ENCODE data around the gene HUWE1.

DNA sequence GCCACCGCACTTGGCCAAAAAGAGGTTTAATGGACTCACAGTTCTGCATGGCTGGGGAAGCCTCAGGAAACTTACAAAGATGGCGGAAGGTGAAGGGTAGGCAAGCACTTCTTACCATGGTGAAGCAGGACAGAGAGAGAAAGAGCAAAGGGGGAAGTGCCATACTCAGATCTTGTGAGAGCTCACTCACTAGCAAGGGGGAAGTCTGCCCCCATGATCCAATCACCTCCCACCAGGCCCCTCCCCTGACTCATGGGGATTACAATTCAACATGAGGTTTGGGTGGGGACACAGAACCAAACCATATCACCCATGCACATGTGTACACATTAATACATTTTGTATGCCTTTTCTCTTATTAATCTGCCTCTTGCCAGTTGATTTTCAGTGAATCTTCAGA lies 175.2 kb downstream of the HUWE1 start:
- TF ChIP-seq POLR2AphosphoS5 (IDR thresholded peaks at IDR 0.05; ENCODE audit: low read depth) (no peak), EZH2 (IDR thresholded peaks at IDR 0.05; ENCODE audit: low read depth, unreplicated experiment) (no peak), STAT1 (IDR thresholded peaks at IDR 0.05; ENCODE audit: unreplicated experiment) (no peak), ZNF331 (CRISPR knock-in tag; IDR thresholded peaks at IDR 0.05; ENCODE audit: low read depth) (no peak)
- TF ChIP-seq, protein P1, sequence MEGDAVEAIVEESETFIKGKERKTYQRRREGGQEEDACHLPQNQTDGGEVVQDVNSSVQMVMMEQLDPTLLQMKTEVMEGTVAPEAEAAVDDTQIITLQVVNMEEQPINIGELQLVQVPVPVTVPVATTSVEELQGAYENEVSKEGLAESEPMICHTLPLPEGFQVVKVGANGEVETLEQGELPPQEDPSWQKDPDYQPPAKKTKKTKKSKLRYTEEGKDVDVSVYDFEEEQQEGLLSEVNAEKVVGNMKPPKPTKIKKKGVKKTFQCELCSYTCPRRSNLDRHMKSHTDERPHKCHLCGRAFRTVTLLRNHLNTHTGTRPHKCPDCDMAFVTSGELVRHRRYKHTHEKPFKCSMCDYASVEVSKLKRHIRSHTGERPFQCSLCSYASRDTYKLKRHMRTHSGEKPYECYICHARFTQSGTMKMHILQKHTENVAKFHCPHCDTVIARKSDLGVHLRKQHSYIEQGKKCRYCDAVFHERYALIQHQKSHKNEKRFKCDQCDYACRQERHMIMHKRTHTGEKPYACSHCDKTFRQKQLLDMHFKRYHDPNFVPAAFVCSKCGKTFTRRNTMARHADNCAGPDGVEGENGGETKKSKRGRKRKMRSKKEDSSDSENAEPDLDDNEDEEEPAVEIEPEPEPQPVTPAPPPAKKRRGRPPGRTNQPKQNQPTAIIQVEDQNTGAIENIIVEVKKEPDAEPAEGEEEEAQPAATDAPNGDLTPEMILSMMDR (conservative IDR thresholded peaks at IDR 0.05; ENCODE audit: low read depth in 2 of 2): no peak
- TF ChIP-seq, protein P2, sequence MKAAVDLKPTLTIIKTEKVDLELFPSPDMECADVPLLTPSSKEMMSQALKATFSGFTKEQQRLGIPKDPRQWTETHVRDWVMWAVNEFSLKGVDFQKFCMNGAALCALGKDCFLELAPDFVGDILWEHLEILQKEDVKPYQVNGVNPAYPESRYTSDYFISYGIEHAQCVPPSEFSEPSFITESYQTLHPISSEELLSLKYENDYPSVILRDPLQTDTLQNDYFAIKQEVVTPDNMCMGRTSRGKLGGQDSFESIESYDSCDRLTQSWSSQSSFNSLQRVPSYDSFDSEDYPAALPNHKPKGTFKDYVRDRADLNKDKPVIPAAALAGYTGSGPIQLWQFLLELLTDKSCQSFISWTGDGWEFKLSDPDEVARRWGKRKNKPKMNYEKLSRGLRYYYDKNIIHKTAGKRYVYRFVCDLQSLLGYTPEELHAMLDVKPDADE (IDR thresholded peaks at IDR 0.05): no peak

Data from GM23338 (cell line).